ENCODE measurements around the gene ORM2.

Gene ORM2

DNA sequence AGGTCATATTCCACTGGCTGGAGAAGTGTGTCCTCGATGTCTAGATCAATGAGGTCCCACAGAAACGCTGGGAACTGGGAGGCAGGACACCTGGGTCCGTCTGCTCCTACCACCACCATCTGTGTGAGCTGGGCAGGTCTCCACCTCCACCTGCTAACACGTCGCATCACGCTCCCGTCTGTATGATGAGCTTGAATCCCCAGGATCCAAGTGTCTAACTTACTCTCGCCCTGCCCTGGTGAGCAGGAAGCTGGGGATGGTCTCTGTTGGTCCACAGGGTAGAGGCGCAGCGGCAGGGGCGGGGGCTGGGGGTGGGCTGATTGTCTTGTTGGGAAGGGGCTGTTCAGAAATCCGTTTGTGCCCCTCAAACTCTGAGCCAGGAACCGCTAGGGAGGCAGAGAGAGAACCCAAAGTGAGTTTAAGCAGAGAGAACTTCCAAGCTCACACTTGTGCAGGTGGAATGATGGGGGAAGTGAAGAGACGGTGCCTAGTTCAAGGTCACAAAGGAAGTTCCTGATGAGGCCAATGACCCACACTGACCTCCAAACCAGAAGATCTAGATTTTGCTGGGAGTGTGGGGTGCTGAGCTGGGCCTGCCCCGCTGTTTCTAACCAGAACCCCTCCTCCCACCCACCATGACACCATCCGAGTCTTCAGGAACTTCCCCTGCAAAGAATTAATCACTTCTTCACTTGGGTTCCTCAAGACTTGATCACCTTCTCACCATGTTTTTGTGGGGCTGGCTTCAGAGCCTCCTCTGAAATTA is 21.1 kb downstream of the ORM2 start:
- DNase-seq (ENCODE audit: low read depth): no peak

GRCh38 chr9:114351932-114352331 is 22.3 kb downstream of the ORM2 start:
- DNase-seq (ENCODE audit: low read depth): no peak

DNA sequence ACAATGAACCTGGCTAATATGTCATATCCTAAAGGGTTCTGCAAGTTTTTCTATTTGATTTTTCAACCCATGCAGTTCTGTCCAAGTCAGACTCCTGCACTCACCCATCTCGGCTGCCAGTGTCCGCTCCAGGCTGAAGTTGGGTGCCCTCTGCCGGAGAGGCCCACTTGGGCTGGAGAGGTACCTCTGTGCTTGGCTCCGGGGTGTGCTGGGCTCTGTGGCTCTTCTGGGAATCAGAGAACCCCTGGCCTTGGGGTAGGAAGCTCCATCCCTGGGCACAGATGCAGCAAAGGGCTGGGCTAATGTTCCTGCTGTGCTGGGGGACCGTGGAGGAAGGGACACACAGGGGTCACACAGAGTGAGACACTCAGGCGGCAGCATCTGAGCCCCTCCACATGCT is 26.2 kb downstream of the ORM2 start:
- no peak for DNase-seq (ENCODE audit: low read depth)

- no peak for DNase-seq (ENCODE audit: low read depth)
Observed at GRCh38 chr9:114356792-114357191, 27.1 kb downstream of the ORM2 start.

DNA sequence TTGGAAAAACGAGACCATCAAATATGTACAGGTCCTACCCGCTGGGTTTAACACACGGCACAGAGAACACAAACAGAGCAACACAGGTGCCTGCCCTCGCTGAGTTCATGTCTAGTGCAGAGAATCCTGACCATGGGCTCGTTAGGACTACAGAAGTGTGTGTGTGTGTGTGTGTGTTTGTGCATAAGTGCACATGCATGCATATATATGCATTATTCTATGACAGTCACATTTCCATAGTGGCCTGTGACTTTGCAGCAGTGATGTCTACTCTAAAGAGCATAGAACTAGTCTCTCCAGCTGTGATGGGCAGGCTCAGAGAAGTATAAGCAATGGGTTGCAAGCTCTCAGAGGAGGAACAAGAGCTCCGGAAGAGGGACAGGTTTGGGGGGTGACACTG is 27.7 kb downstream of the ORM2 start:
- no peak for DNase-seq (ENCODE audit: low read depth)

GRCh38 chr9:114357911-114358328 is 28.3 kb downstream of the ORM2 start:
- DNase-seq (ENCODE audit: low read depth): no peak

GRCh38 chr9:114359801-114360200 is 30.1 kb downstream of the ORM2 start:
- no peak for DNase-seq (ENCODE audit: low read depth)

- DNase-seq (ENCODE audit: low read depth): no peak
Observed at GRCh38 chr9:114361542-114361941, 31.9 kb downstream of the ORM2 start.

DNA sequence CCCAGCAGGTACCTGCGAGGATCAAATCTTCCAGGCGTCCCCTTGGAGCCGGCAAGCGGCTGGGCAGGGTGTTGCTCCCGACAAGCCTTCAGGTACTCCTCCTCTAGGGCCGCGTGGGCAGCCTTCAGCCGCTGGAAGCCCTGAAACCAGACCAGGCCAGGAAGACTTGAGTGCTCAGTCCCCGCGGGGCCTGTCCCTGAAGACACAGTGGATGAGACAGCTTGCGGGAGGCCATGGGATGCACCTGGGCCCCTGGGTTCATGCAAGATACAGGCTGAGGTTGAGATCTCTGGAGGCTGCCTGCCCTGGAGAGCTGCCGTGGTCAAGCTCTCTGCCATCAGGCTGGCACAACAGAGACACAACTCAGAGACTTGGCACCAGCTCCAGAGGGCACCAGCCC is 32.7 kb downstream of the ORM2 start:
- DNase-seq (ENCODE audit: low read depth): no peak

GRCh38 chr9:114363424-114363823 is 33.8 kb downstream of the ORM2 start:
- no peak for DNase-seq (ENCODE audit: low read depth)

DNA sequence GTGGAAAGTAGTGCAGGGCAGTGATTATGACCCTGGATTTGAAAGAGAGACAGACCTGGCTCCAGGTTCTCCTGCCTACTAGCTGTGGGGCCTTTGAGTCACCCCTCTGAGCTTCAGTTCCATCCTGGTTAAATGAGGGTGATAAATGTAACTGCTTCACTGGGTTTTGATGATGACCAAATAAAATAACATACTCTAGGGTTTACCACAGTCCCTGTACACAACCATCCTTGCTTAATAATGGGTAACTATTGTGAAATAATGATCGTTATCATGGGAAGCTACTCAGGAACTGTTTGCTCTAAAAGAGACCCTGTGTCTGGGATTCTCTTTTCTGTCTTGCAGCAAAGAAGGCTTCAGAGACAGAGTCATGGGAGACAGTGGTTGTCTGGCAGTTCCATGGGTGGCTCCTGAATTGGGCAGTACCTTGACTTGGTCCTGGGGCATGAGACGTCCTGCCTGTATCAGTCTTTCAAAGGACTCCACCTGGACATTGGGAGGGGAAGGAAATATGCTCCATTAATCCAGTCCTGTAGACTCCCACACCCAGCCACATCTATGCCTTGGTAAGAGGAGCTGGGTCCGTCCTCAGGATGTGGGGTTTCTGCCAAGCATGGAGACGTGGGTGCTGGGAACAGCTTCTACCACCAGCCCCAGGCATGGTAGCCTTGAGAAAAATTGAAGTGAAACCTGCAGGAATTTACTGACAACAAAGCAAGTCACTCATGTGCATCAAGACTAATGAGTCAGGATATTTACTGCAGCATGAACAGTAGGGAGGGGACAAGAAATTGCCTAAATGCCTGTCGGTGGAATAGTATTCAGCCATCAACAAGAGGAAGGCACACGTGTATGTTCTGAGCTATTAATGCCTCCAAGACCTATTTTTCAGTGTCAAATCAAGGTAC is 34.7 kb downstream of the ORM2 start:
- DNase-seq (ENCODE audit: low read depth): peak; percentile 80

- no peak for DNase-seq (ENCODE audit: low read depth)
Observed at GRCh38 chr9:114365194-114365593, 35.5 kb downstream of the ORM2 start.

GRCh38 chr9:114366334-114367128 is 36.9 kb downstream of the ORM2 start:
- DNase-seq (ENCODE audit: low read depth): peak; percentile 89

DNA sequence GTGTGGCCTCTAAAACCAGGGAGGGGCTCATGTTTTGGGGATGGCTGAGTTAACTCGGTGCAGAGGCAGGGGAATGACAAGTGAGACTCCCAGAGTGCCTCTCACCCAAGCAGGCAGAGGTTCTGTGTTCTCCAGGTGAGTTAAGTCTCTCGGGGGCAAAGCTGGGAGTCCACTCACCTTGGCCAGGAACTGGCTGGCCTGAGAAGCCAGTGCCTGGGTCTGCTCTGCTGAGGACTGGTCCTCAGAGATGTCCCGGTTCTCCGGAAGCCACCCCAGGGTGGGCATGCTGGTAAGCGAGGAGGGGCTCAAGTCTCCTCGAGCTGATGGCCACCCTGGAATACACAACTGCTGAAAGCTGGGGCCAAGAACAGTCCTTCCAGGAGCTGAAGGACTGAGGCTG is 37.7 kb downstream of the ORM2 start:
- DNase-seq (ENCODE audit: low read depth): no peak

DNA sequence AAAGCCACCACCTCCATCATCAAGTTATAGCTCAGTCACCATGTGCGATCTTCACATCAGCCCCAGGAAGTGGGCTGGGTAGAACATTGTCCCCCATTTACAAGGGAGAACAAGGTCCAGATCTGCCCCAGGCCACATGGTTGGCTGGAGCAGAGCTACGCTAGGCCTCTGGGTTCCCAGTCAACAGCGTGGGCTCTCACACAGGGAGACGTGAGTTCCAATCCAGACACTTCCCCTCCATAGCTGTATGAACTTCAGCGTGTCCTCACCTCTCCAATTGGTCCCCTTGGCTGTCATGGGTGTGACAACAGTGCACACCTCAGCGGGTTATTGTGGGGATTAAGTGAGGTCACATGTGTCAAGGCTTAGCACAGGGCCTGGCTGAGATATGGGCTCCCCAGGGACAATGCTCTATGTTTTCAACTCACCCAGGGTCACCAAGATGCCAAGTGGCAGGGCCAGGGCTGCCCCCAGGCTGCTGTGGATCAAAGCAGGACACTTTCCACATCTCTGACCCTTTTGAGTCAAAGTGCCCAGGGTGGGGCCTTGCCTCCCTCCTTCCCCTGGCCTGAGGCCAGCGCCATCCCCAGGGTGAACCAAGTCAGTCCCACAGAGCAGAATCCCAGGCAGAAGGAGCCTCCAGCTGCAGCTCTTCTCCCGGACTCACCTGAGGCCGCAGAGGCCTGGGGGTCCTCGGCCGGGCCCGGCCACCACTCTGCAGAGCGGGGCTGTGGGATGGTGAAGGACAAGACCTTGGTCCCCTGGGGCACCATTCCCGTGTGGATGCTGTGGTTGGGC is 38.3 kb downstream of the ORM2 start:
- DNase-seq (ENCODE audit: low read depth): no peak

- no peak for DNase-seq (ENCODE audit: low read depth)
Observed at GRCh38 chr9:114369216-114370130, 39.8 kb downstream of the ORM2 start.

DNA sequence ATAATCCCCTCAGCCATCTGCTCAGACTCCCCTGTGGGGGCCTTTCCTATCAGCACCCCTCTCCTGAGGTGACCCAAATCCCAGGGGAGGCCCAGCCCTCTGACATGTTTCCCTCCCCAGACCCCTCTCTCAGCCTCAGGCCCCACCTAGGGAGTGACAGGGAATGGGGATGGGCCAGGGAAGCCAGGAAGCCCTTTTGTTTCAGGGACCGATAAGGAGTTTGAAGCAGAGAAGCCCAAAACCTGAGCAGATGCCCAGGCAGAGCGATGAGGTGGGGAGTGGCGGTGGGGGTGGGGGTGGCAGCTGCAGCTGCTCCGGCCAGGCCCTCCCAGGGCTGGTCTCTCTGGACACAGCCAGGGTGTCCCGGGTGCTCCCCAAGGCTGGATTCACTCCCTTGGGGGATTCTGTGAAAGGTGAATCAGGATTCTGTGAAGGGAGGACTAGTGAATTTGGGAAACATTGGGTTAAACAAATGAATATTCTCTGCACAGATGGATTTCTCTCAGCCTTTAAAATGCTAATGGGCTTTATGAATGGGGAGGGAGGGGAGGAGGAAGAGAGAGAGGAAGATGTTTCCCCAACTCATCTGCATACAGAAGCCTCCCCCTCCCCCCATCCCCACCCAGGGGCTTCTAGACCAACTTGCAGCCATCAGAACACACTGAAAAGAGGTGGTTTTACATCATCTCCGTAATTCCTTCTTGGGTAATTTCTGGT is 40.7 kb downstream of the ORM2 start:
- no peak for DNase-seq (ENCODE audit: low read depth)

DNA sequence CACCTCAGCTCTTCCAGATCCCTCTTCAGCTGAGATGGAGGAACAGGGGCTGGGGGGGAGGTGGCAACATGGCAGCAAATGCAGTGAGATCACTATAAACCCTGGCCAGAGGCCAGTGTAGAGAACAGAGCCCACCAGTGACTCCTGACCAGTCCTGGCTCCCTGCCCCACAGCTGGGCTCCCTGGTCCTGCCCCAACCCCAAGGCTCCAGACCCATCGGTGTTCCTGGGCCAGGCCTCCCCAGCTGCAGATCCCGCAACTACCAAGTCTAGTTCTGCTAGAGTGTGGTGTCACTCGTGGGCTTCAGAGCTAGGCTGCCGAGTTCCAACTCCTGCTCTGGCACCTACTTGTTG is 41.3 kb downstream of the ORM2 start:
- no peak for DNase-seq (ENCODE audit: low read depth)

DNA sequence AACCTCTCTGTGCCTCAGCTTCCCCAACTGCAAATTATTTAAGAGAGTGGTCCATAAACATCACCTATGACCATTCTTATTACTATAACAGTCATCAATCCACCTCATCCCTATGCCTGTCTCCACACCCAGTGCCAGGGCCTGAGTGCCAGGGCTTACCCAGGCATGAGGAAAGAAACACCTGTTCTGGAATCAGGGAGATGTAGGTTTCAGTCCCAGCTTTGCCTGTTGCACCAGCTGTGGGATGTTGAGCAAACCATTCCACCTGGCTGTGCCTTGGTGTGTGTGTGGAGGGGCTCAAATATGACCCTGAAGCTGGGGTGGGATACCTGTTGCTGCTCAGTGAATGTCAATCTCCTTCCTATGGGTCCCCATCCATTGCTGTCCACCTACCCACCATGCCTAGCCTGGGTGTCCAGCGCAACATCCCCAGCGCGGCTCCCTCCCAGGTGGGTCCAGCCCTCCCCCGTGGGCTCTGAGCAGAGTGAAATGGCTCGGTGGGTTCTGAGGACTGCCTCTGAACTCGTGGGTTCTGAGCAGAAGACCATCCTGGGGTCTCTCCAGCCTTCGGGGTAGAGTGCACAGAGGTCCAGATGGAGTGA is 41.8 kb downstream of the ORM2 start:
- no peak for DNase-seq (ENCODE audit: low read depth)
